Mammary epithelial cell (primary cell): ENCODE data around the gene HES5.

ENCODE experiments used
- CTCF ChIP-seq, 2 donors: IDR thresholded peaks in 1 of 2; conservative IDR thresholded peaks in 1 of 2; 2 replicates each; pipeline ENCODE4 v1.5.1; 2011 to 2012; ENCODE audit warnings: inconsistent platforms in 2 of 2, low read length in 2 of 2, mild to moderate bottlenecking in 2 of 2, control low read depth in 1 of 2, low read depth in 1 of 2; ENCODE audit not compliant: insufficient read depth in 1 of 2; ENCODE audit errors: extremely low read depth in 1 of 2
- EZH2 ChIP-seq: IDR thresholded peaks from 2 replicates; pipeline ENCODE4 v1.6.1; 2012; ENCODE audit warnings: low read length, inconsistent platforms, borderline replicate concordance

DNA sequence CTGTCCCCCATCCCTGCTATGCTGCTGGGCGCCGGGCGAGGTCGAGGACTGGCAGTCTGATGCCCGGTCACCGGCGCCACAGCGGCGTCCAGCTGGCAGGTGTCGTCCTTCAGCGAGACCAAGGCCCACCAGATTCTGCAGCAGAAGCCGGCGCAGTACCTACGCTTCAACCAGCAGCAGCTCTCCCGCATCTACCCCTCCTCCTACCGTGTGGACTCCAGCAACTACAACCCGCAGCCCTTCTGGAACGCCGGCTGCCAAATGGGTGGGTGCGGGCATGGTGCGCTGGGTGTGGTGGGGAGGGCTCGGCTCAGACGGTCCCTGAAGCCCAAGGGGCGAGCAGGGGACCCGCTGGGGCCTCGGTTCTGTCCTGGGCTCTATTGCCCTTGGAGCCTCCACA is 33.3 kb downstream of the HES5 start:
- TF ChIP-seq CTCF (conservative IDR thresholded peaks at IDR 0.05 in 1 of 2, IDR thresholded peaks at IDR 0.05 in 1 of 2; ENCODE audit: extremely low read depth in 1 of 2, insufficient read depth in 1 of 2, low read depth in 1 of 2, low read length in 2 of 2) (no peak), EZH2 (no peak)
